Upper lobe of left lung (tissue), 6 donors: Measurements from ENCODE around the gene GABRE. TPM values are rescaled to one million over a fixed set of nuclear protein-coding genes. Genes with fewer than 3 reads are reported as not detected.
A peak's percentile ranks its signal among the peaks of the same experiment; 100 is the strongest.

Experiments used
- ATAC-seq, 2 donors: fragments of 200-7000 bp; cut with Tn5 transposase; one replicate each; pipeline ENCODE4 v1.9.1; 2022; ENCODE audit warnings: mild to moderate bottlenecking in 2 of 2, moderate library complexity in 2 of 2; ENCODE audit not compliant: low FRiP score in 2 of 2
- DNase-seq, 2 donors: peaks; one replicate each; pipeline ENCODE4 v3.0.0-alpha.2; 2019 to 2020
- H3K27ac ChIP-seq, 4 donors: fragments of 200-600 bp; sonication (generic); one replicate each; pipeline ENCODE4 v1.5.1; 2016 to 2019
- H3K27me3 ChIP-seq, 4 donors: fragments of 200-600 bp; sonication (generic); one replicate each; pipeline ENCODE4 v1.5.1; 2017 to 2019
- H3K36me3 ChIP-seq, 4 donors: fragments of 200-600 bp; sonication (generic); one replicate each; pipeline ENCODE4 v1.5.1; 2016 to 2019
- H3K4me1 ChIP-seq, 4 donors: fragments of 200-600 bp; sonication (generic); one replicate each; pipeline ENCODE4 v1.5.1; 2018 to 2019
- H3K4me3 ChIP-seq, 4 donors: fragments of 200-600 bp; sonication (generic); one replicate each; pipeline ENCODE4 v1.5.1; 2017 to 2019; ENCODE audit warnings: mild to moderate bottlenecking in 2 of 4, moderate library complexity in 1 of 4
- H3K9me3 ChIP-seq, 4 donors: fragments of 200-600 bp; sonication (generic); one replicate each; pipeline ENCODE4 v1.5.1; 2018 to 2019
- CTCF ChIP-seq, 6 experiments: fragments of 450-650 bp in 4 of 6; fragments of 200-600 bp in 2 of 6; sonication (generic) in 2 of 6; IDR thresholded peaks; one replicate each; pipeline ENCODE4 v1.5.1; 2016 to 2019; ENCODE audit warnings: antibody characterized with exemption in 6 of 6
- EP300 ChIP-seq, 4 donors: sonication (generic); formaldehyde crosslinking; IDR thresholded peaks; one replicate each; pipeline ENCODE4 v1.5.1; 2017; ENCODE audit warnings: antibody characterized with exemption in 4 of 4, control low read depth in 2 of 4
- POLR2A ChIP-seq, 4 donors: fragments of 450-650 bp; IDR thresholded peaks; one replicate each; pipeline ENCODE4 v1.5.1; 2016 to 2017; ENCODE audit warnings: antibody characterized with exemption in 4 of 4, mild to moderate bottlenecking in 2 of 4
- POLR2AphosphoS5 ChIP-seq, 2 donors: sonication (generic); formaldehyde crosslinking; IDR thresholded peaks; one replicate each; pipeline ENCODE4 v1.5.1; 2017; ENCODE audit warnings: antibody characterized with exemption in 2 of 2
- WGBS, 2 donors: methylation state at CpG; one replicate each; pipeline ENCODE4 v1.1.5; 2017 to 2018; 5-methylcytosine and 5-hydroxymethylcytosine counted together
- total RNA-seq, 6 donors: library from RNA; depleted of rRNA in 4 of 6; stranded (reverse); fragments of >200 nt in 4 of 6; gene quantifications; one replicate each; pipeline versions ENCODE4 v1.1.0 to v1.2.1, GENCODE V29; 2016 to 2021
- donor health status: DM: no; HTN: no; CAD: no; lungs with moderate emphysema.
- donor health status: DM: no; HTN: yes; CAD: no; lungs with severe emphysema.

The GABRE gene
- total RNA-seq, 6 donors from 2014 or later = 21.7 to 139 (median 41.8) TPM

- no peak overlapping the region for H3K27ac ChIP-seq
- H3K27me3 ChIP-seq = no peaks in the 10 kb centered on the region
- WGBS, 2 donors = 62 to 72% methylated on average over 5 of the region's 5 CpGs
- DNase-seq (no peak), ATAC-seq (no peak)
- H3K9me3 ChIP-seq = peaks cover 0 to 7% (median 0%) of the 10 kb centered on the region in 4 donors
- no peak overlapping the region for H3K4me3 ChIP-seq
- H3K4me1 ChIP-seq = no peaks in the 10 kb centered on the region
- H3K36me3 ChIP-seq = no peaks in the 10 kb centered on the region
- TF ChIP-seq CTCF (IDR thresholded peaks at IDR 0.05) (no peak), POLR2A (IDR thresholded peaks at IDR 0.05) (no peak)
Observed at GRCh38 chrX:151996347-151996746, 21.9 kb upstream of the GABRE start.

GRCh38 chrX:151994476-151994875 lies 20.0 kb upstream of the GABRE start:
- no peak for DNase-seq
- 73% methylated on average over 3 of the region's 3 CpGs for WGBS, 2 donors
- TF ChIP-seq CTCF (IDR thresholded peaks at IDR 0.05) = no peak
- TF ChIP-seq POLR2A (IDR thresholded peaks at IDR 0.05) = no peak
- TF ChIP-seq POLR2AphosphoS5 (IDR thresholded peaks at IDR 0.05) = no peak
- no peak for TF ChIP-seq EP300 (IDR thresholded peaks at IDR 0.05)
- Histone ChIP-seq H3K36me3 (no peaks in the 10 kb centered on the region), H3K4me1 (no peaks in the 10 kb centered on the region), H3K27me3 (no peaks in the 10 kb centered on the region), H3K27ac (no peak overlapping the region), H3K9me3 (peaks cover 0 to 7% (median 0%) of the 10 kb centered on the region in 4 donors), H3K4me3 (no peak overlapping the region)
- ATAC-seq = no peak

GRCh38 chrX:151988706-151989299 lies 14.3 kb upstream of the GABRE start:
- Histone ChIP-seq H3K27me3 (no peaks in the 10 kb centered on the region), H3K36me3 (no peaks in the 10 kb centered on the region), H3K4me3 (no peak overlapping the region), H3K27ac (no peak overlapping the region), H3K4me1 (no peaks in the 10 kb centered on the region), H3K9me3 (no peaks in the 10 kb centered on the region)
- WGBS, 2 donors = 81 to 90% methylated on average over 3 of the region's 3 CpGs
- ATAC-seq (no peak), DNase-seq (no peak)
- TF ChIP-seq POLR2A (IDR thresholded peaks at IDR 0.05) (no peak), POLR2AphosphoS5 (IDR thresholded peaks at IDR 0.05) (no peak), EP300 (IDR thresholded peaks at IDR 0.05) (no peak), CTCF (IDR thresholded peaks at IDR 0.05) (no peak)

- TF ChIP-seq CTCF (IDR thresholded peaks at IDR 0.05) (no peak), POLR2A (IDR thresholded peaks at IDR 0.05) (no peak), POLR2AphosphoS5 (IDR thresholded peaks at IDR 0.05) (no peak), EP300 (IDR thresholded peaks at IDR 0.05) (no peak)
- ATAC-seq = no peak
- 21 to 63% methylated on average over 4 of the region's 4 CpGs for WGBS, 2 donors
- H3K36me3 ChIP-seq = no peaks in the 10 kb centered on the region
- H3K9me3 ChIP-seq = no peaks in the 10 kb centered on the region
- H3K4me1 ChIP-seq = no peaks in the 10 kb centered on the region
- H3K27ac ChIP-seq = no peak overlapping the region
- no peak for DNase-seq
- H3K4me3 ChIP-seq = no peak overlapping the region
- no peaks in the 10 kb centered on the region for H3K27me3 ChIP-seq
Observed at GRCh38 chrX:151987108-151987507, 12.6 kb upstream of the GABRE start.

- DNase-seq (no peak), ATAC-seq (peak in 1 of 2 donors; percentile 78)
- Histone ChIP-seq H3K27ac (no peak overlapping the region), H3K4me1 (no peaks in the 10 kb centered on the region), H3K36me3 (no peaks in the 10 kb centered on the region), H3K27me3 (no peaks in the 10 kb centered on the region), H3K4me3 (no peak overlapping the region), H3K9me3 (no peaks in the 10 kb centered on the region)
- TF ChIP-seq EP300 (IDR thresholded peaks at IDR 0.05) (no peak), POLR2AphosphoS5 (IDR thresholded peaks at IDR 0.05) (no peak), POLR2A (IDR thresholded peaks at IDR 0.05) (no peak), CTCF (IDR thresholded peaks at IDR 0.05) (no peak)
- WGBS, 2 donors = 56% methylated on average over 3 of the region's 3 CpGs; no CpG with 5 or more reads in 1 of the 2 donors
Observed at GRCh38 chrX:151985955-151986354, 11.5 kb upstream of the GABRE start.
